HUES6 (cell line): Measurements from ENCODE around the gene RELN.

Source experiments
- H3K27ac ChIP-seq: 2 replicates; pipeline ENCODE4 v1.7.0; 2013; ENCODE audit warnings: low read depth, mild to moderate bottlenecking, low read length, inconsistent platforms
- H3K27me3 ChIP-seq: 2 replicates; pipeline ENCODE4 v1.6.1; 2013; ENCODE audit warnings: low read length; ENCODE audit not compliant: control insufficient read depth, insufficient read depth
- H3K36me3 ChIP-seq: 2 replicates; pipeline ENCODE4 v1.6.1; 2013; ENCODE audit warnings: low read length; ENCODE audit not compliant: control insufficient read depth, insufficient read depth
- H3K4me1 ChIP-seq: 2 replicates; pipeline ENCODE4 v1.6.1; 2013; ENCODE audit warnings: low read length; ENCODE audit not compliant: control insufficient read depth, insufficient read depth
- H3K4me3 ChIP-seq: 2 replicates; pipeline ENCODE4 v1.5.1; 2013; ENCODE audit warnings: low read depth, low read length
- H3K9ac ChIP-seq: one replicate; pipeline ENCODE4 v1.6.1; 2013; ENCODE audit warnings: mild to moderate bottlenecking, low read length
- H3K9me3 ChIP-seq: 2 replicates; pipeline ENCODE4 v1.6.1; 2013; ENCODE audit warnings: low read depth, low read length; ENCODE audit not compliant: control insufficient read depth, insufficient read depth

Gene RELN

DNA sequence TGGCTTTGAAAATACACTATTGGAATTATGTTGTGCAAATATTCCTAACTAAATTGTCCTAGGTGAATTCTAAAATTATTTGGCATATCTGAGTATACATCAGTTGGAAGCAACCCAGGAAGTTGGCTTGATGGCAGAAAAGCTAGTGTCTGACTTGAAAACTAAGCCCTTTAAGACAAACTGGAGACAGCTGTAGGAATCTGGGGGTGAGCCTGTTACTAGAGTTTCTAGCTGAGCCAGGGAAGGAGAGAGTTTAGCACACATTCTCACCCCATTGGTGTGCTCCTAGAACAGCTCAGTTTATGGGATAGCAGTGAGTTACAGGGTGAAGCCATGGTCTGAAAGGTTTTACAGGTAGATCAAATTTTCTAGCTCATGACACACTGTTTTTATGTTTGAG is 333.2 kb downstream of the RELN start:
- Histone ChIP-seq H3K9me3 (no peaks in the 10 kb centered on the region), H3K27ac (no peak overlapping the region), H3K9ac (no peak overlapping the region), H3K27me3 (no peaks in the 10 kb centered on the region), H3K36me3 (no peaks in the 10 kb centered on the region), H3K4me3 (no peak overlapping the region), H3K4me1 (peaks cover 6% of the 10 kb centered on the region; the same call in 1 of the 2 replicates)

DNA sequence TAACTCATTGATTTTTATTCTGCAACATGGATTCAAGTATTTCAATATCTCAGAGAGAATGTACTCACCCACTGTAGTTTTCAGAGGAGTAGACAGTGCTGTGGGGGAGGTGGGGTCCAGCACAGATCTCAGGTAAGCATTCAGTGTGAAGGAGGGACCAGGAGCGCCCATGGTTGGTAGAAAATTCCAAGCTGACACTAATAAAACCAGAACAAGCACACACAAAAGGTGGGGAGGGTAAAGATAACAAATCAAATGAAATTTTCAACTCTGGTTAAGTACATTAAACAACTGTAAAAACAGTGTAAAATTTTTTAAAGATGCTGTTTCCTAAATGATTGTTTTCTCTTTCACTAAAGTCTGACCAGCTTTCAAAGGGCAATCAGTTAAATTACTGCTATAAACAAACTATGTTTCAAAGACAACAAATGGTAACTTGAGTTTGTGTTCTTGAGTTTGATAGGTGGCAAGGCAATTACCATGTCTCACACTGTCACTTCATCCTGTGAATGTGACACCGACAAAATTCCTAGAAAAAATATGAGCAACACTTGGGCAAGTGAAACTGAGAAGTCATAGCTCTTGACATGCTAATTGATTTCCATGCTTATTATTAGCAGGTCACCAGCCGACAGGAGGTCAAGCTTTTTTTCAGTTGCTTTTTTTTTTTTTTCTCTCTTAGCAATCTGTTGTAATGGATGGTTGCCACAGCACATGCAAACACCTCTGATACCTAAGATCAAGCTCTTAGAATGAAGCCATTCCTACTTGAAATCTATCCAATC is 337.7 kb downstream of the RELN start:
- no peak overlapping the region for H3K27ac ChIP-seq
- H3K9me3 ChIP-seq, result no peaks in the 10 kb centered on the region
- no peak overlapping the region for H3K4me3 ChIP-seq
- H3K4me1 ChIP-seq, result peaks cover 6% of the 10 kb centered on the region; the same call in 1 of the 2 replicates
- H3K27me3 ChIP-seq, result no peaks in the 10 kb centered on the region
- H3K9ac ChIP-seq, result no peak overlapping the region
- no peaks in the 10 kb centered on the region for H3K36me3 ChIP-seq

DNA sequence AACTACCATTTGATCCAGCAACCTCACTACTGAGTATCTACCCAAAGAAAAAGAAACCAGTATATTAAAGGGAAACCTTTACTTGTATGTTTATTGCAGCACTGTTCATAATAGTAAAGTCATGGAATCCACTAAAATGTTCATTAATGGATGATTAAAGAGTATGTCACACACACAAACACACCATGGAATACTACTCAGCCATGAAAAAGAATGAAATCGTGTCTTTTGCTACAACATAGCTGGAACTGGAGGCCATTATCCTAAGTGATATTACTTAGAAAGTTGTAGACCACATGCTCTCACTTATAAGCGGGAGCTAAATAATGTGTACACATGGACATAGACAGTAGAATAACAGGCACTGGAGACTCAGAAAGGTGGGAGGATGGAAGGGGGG is 340.4 kb downstream of the RELN start:
- Histone ChIP-seq H3K36me3 (no peaks in the 10 kb centered on the region), H3K27me3 (no peaks in the 10 kb centered on the region), H3K9me3 (no peaks in the 10 kb centered on the region), H3K4me1 (peaks cover 6% of the 10 kb centered on the region; the same call in 1 of the 2 replicates), H3K4me3 (no peak overlapping the region), H3K9ac (no peak overlapping the region), H3K27ac (no peak overlapping the region)

DNA sequence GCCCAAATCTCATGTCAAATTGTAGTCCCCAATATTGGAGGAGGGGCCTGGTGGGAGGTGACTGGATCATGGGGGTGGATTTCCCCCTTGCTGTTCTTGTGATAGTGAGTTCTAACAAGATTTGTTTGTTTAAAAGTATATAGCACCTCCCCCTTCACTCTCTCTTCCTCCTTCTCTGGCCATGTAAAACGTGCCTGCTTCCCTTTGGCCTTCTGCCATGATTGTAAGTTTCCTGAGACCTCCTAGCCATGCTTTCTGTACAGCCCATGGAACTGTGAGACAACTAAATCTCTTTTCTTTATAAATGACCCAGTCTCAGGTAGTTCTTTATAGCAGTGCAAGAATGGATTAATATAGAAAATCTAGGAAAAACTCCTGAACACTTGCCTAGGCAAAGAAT is 341.3 kb downstream of the RELN start:
- H3K4me3 ChIP-seq, result no peak overlapping the region
- no peaks in the 10 kb centered on the region for H3K36me3 ChIP-seq
- no peaks in the 10 kb centered on the region for H3K9me3 ChIP-seq
- no peak overlapping the region for H3K27ac ChIP-seq
- H3K9ac ChIP-seq, result no peak overlapping the region
- peaks cover 6% of the 10 kb centered on the region; the same call in 1 of the 2 replicates for H3K4me1 ChIP-seq
- H3K27me3 ChIP-seq, result no peaks in the 10 kb centered on the region

DNA sequence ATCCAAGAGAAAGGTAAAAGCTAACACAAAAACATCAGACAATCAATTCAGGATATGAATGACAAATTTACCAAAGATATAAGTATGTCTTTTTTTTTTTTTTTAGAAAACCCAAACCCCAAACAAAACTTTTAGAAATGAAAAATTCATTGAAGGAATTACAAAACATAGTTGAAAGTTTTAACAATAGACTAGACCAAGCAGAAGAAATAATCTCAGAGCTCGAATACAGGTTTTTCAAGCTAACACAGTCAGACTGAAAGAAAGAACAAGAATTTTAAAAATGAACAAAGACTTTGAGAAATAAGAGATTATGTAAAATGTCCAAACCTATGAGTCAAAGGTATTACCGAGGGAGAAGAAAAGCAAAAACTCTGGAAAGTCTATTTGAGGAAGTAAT is 345.1 kb downstream of the RELN start:
- H3K9ac ChIP-seq, result no peak overlapping the region
- no peaks in the 10 kb centered on the region for H3K4me1 ChIP-seq
- H3K36me3 ChIP-seq, result no peaks in the 10 kb centered on the region
- H3K27ac ChIP-seq, result no peak overlapping the region
- H3K9me3 ChIP-seq, result no peaks in the 10 kb centered on the region
- H3K4me3 ChIP-seq, result no peak overlapping the region
- H3K27me3 ChIP-seq, result no peaks in the 10 kb centered on the region

DNA sequence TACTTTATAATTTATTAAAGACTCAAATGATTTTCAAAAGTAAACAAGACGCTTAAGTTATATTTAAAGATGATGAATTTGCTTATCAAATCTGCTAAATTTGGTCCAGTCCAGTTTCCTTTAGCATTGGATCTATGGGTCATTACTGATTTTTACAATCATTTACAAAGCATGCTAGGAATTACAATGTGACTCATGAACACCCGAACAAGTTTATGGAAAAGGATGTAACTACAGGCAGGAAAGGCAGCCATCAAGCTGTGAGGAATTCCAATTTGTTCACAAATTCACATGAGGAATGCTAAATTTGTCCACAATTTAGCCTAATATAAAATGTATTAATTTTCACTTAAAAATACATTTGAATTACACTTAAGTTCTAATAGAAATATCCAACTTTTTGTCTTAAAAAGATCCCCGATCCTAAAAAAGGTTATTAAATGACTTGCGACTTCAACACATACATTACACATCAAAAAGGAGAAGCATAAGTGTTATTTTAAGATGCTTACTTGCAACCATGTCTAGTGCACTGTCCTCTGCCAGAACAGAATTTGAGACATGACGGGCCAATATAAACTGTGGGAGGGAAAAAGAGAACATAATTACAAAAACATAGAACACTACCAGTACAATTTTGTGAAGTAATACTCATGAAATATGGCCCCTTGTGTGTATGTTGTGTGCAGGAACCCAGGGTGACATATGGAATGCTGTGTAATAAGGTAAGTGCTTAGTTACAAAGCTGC is 349.3 kb downstream of the RELN start:
- Histone ChIP-seq H3K27ac (no peak overlapping the region), H3K4me1 (no peaks in the 10 kb centered on the region), H3K36me3 (no peaks in the 10 kb centered on the region), H3K9ac (no peak overlapping the region), H3K4me3 (no peak overlapping the region), H3K9me3 (no peaks in the 10 kb centered on the region), H3K27me3 (no peaks in the 10 kb centered on the region)

DNA sequence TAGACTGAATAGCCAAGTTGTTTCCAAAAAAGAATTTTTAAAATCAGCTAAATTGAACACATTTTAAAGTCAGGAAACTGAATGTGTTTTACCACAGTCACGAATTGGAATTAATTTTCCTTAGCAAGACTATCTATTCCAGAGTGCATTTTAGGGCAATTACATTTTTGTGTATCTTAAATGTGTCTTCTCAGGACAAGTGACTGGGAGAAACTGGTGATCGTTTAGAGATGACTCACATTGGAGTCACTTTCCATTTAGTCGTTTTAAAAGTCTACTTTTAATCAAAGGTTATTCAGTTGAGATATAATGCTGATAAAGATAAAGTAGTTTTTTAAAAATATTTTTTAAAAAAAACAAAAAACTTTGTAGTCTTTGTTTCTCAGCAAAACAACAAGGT is 351.7 kb downstream of the RELN start:
- H3K9ac ChIP-seq, result no peak overlapping the region
- no peaks in the 10 kb centered on the region for H3K27me3 ChIP-seq
- no peaks in the 10 kb centered on the region for H3K4me1 ChIP-seq
- H3K27ac ChIP-seq, result no peak overlapping the region
- no peaks in the 10 kb centered on the region for H3K9me3 ChIP-seq
- H3K36me3 ChIP-seq, result no peaks in the 10 kb centered on the region
- no peak overlapping the region for H3K4me3 ChIP-seq

DNA sequence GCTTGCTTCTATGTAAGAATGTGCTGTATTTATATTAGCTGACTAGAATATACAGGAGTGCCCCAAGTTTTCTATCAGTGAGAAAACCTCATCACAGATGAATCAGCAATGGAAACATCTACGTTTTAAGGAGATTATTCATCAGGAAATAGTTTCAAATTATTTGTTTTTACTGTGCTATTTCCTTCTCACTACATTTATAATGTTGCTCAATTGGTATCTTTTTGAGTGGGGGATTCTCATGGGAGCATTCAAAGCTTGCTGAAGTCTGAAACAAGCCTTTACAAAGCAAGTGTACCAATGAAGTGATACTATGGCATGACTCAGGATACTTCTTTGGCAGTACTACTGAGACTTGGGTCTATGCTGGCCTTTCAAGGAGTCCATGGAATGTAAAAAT is 352.4 kb downstream of the RELN start:
- Histone ChIP-seq H3K4me1 (no peaks in the 10 kb centered on the region), H3K9ac (no peak overlapping the region), H3K9me3 (no peaks in the 10 kb centered on the region), H3K27ac (no peak overlapping the region), H3K4me3 (no peak overlapping the region), H3K36me3 (no peaks in the 10 kb centered on the region), H3K27me3 (no peaks in the 10 kb centered on the region)

DNA sequence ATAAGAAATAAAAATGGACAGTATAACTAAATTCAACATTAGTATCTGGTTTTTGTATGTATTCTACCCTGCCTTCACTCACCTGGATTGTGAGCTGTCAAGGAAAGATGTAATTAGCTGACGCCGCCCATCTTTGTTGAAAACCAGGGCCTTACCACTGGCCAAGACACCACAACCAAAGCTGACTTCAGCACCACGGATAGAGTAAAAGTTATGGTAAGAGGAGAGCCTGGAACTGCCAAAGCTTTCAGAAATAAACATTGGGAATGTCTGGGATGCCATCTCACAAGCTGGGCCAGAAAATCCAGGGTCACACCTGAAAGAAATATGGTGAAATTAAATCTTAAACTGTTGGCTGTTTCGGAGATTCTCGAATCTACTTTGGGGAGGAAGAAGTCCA is 353.3 kb downstream of the RELN start:
- Histone ChIP-seq H3K4me3 (no peak overlapping the region), H3K9me3 (no peaks in the 10 kb centered on the region), H3K36me3 (no peaks in the 10 kb centered on the region), H3K4me1 (no peaks in the 10 kb centered on the region), H3K27me3 (no peaks in the 10 kb centered on the region), H3K27ac (no peak overlapping the region), H3K9ac (no peak overlapping the region)

DNA sequence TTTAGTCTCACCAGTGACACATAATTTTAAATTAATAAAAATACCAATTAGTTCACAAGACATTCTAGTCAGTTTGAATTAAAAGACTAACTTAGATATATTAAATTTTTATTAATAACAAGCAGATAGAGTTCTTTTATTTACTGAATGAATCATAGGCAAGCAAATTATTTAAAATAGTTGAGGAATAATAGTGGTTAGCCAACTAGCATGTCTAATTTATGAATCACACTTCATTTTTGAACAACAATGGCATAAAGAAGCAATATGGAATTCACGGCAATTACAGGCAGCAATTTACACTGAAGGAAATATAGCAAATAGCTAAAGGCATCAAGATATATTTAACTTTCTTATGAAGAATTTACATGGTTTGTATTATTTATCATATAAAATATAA is 356.5 kb downstream of the RELN start:
- Histone ChIP-seq H3K4me3 (no peak overlapping the region), H3K4me1 (no peaks in the 10 kb centered on the region), H3K36me3 (no peaks in the 10 kb centered on the region), H3K27ac (no peak overlapping the region), H3K9me3 (no peaks in the 10 kb centered on the region), H3K27me3 (no peaks in the 10 kb centered on the region), H3K9ac (no peak overlapping the region)

DNA sequence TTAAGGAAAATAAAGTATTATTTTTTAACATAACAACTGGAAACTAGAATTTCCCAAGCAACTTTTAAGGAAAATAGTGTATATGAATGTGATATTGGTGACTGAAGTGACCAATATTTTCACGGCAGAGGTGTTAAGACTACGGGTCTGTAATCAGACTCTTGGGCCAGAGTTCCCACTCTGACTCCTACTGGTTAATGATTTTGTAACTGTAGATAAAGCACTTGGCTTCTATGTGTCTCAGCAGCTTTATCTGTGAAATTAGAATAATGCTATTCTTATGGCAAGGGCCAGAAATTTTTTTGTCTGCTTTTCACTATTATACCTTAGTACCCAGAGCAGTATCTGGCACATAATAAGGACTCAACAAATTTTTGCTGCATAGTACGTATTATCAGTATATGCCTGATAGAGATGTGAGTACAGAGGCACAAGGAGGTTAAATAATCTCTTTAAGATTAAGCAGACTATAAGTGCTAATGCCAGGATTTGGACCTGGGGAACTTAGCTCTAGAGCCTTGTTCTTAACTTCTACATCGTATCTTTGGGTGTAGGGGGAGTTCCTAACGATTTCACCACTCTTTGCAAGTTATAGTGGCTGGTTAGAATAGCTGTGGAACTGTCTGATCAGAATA is 357.3 kb downstream of the RELN start:
- H3K9ac ChIP-seq, result no peak overlapping the region

More for the DNA sequence above, 357.3 kb downstream of the RELN start:
- Histone ChIP-seq H3K4me3 (no peak overlapping the region), H3K27ac (no peak overlapping the region), H3K9me3 (no peaks in the 10 kb centered on the region), H3K36me3 (no peaks in the 10 kb centered on the region), H3K27me3 (no peaks in the 10 kb centered on the region), H3K4me1 (no peaks in the 10 kb centered on the region)
